PC-3 (cell line): Measurements from ENCODE around the gene CHM. TPM values are rescaled to one million over a fixed set of nuclear protein-coding genes. Genes with fewer than 3 reads are reported as not detected.
"Not testable (repeated sequence)": the region's sequence is repeated elsewhere in the genome, so short reads cannot be mapped to it uniquely, and the experiment has no call there.

Source experiments
- ATAC-seq: fragments of 200-7000 bp; cut with Tn5 transposase; 2 replicates; pipeline ENCODE4 v1.9.1; 2020; ENCODE audit warnings: mild to moderate bottlenecking, moderate library complexity
- BruUV-seq: library from RNA; stranded (reverse); fragments of 400-500 nt; replicated peaks from 2 replicates; lab custom pipeline; 2021; lab: Mats Ljungman, UMichigan
- CTCF ChIA-PET: fragments of 300-600 bp; sonication (Branson Sonifier 250); formaldehyde crosslinking; loops from one replicate; lab custom pipeline; 2022; ENCODE audit warnings: antibody characterized with exemption; lab: Charles Lee
- POLR2A ChIA-PET: fragments of 300-600 bp; sonication (Branson Sonifier 250); formaldehyde crosslinking; loops from one replicate; lab custom pipeline; 2022; ENCODE audit warnings: antibody characterized with exemption; ENCODE audit not compliant: unreplicated experiment; lab: Charles Lee
- DNase-seq: peaks from one replicate; pipeline ENCODE4 v3.0.0-alpha.2; 2015
- H2AFZ ChIP-seq: fragments of 300-600 bp; sonication (generic); 2 replicates; pipeline ENCODE4 v1.6.0; 2016; ENCODE audit warnings: antibody characterized with exemption, low read length
- H3F3A ChIP-seq: fragments of 300-600 bp; sonication (generic); one replicate; pipeline ENCODE4 v1.6.0; 2017; ENCODE audit warnings: antibody characterized with exemption, low read length, control low read depth, mild to moderate bottlenecking; ENCODE audit not compliant: unreplicated experiment
- H3K27ac ChIP-seq: fragments of 300-600 bp; sonication (generic); 2 replicates; pipeline ENCODE4 v1.5.1; 2016; ENCODE audit warnings: mild to moderate bottlenecking, low read length
- H3K27me3 ChIP-seq: fragments of 300-600 bp; sonication (generic); 2 replicates; pipeline ENCODE4 v1.6.1; 2016; ENCODE audit warnings: low read length, mixed read lengths
- H3K36me3 ChIP-seq: fragments of 300-600 bp; sonication (generic); 2 replicates; pipeline ENCODE4 v1.6.1; 2016; ENCODE audit warnings: low read depth, mixed run types, low read length, mixed read lengths
- H3K4me1 ChIP-seq: fragments of 300-600 bp; sonication (generic); 2 replicates; pipeline ENCODE4 v1.5.1; 2016; ENCODE audit warnings: low read length; ENCODE audit not compliant: insufficient read depth
- H3K4me2 ChIP-seq: fragments of 300-600 bp; sonication (generic); 2 replicates; pipeline ENCODE4 v1.6.0; 2016; ENCODE audit warnings: low read length
- H3K4me3 ChIP-seq: fragments of 300-600 bp; sonication (generic); 2 replicates; pipeline ENCODE4 v1.5.1; 2016; ENCODE audit warnings: mild to moderate bottlenecking, low read length, mixed read lengths
- H3K79me2 ChIP-seq: fragments of 300-600 bp; sonication (generic); 2 replicates; pipeline ENCODE4 v1.6.1; 2017; ENCODE audit warnings: low read length, mixed read lengths
- H3K9ac ChIP-seq: fragments of 300-600 bp; sonication (generic); 2 replicates; pipeline ENCODE4 v1.6.0; 2016; ENCODE audit warnings: mild to moderate bottlenecking, low read length
- H3K9me2 ChIP-seq: fragments of 300-600 bp; sonication (generic); replicated peaks from 2 replicates; pipeline ENCODE4 v1.6.1; 2016; ENCODE audit warnings: mixed run types, low read length, mixed read lengths
- H3K9me3 ChIP-seq: fragments of 300-600 bp; sonication (generic); 2 replicates; pipeline ENCODE4 v1.6.1; 2016; ENCODE audit warnings: low read length, mixed read lengths
- H4K20me1 ChIP-seq: fragments of 300-600 bp; sonication (generic); 2 replicates; pipeline ENCODE4 v1.6.1; 2016; ENCODE audit warnings: low read length, mixed read lengths
- EZH2 ChIP-seq: fragments of 300-600 bp; sonication (generic); IDR thresholded peaks from one replicate; pipeline ENCODE4 v1.6.1; 2017; ENCODE audit warnings: antibody characterized with exemption, mild to moderate bottlenecking, low read length; ENCODE audit not compliant: unreplicated experiment
- EZH2phosphoT487 ChIP-seq: fragments of 300-600 bp; sonication (generic); IDR thresholded peaks from 2 replicates; pipeline ENCODE4 v1.6.1; 2018; ENCODE audit warnings: mild to moderate bottlenecking, antibody characterized with exemption, low read length, borderline replicate concordance
- intact Hi-C: fragments of 100-400 bp; cut with micrococcal nuclease; formaldehyde crosslinking; loops from 2 replicates; pipeline ENCODE4 v1.9.0; 2023
- total RNA-seq: library from RNA; depleted of rRNA; stranded (reverse); fragments of >200 nt; gene quantifications from 2 replicates; pipeline ENCODE4 v1.2.3, GENCODE V29; 2014
- TF ChIP-seq, protein P1 (sequence below): fragments of 300-600 bp; sonication (generic); conservative IDR thresholded peaks from 2 replicates; pipeline ENCODE4 v1.5.1; 2017; ENCODE audit warnings: antibody characterized with exemption, low read depth, mild to moderate bottlenecking, low read length

CHM gene
- total RNA-seq, 1 experiment from 2014 or later: 14.9 TPM

DNA sequence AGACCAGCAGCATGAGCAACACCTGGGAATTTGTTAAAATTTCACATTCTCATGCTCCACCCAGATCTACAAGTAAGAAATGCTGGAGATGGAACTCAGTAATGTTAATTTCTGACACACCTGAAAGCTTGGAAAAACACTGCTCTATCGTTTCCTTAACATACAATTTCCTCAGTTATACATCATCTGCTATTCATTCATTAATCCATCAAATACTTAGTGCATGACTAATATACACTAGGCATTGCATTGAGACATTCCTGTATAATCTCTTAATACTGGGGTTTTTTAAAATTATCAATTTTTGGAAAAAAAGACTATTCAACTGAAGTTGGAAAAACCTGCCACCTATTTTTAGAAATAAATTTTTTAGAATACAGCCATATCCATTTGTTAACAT, 106.1 kb downstream of the CHM start:
- Histone ChIP-seq H4K20me1 (no peaks in the 10 kb centered on the region), H3K9me3 (no peaks in the 10 kb centered on the region), H3K79me2 (no peaks in the 10 kb centered on the region), H3K4me2 (no peak overlapping the region), H3K9ac (no peak overlapping the region), H3K4me1 (no peaks in the 10 kb centered on the region), H3K36me3 (peaks cover 5% of the 10 kb centered on the region; the same call in 1 of the 2 replicates), H3K27ac (no peak overlapping the region), H2AFZ (no peak overlapping the region), H3K27me3 (no peaks in the 10 kb centered on the region), H3F3A (no peaks in the 10 kb centered on the region), H3K4me3 (no peak overlapping the region), H3K9me2 (no peaks in the 10 kb centered on the region)
- ChIA-PET CTCF (no interaction called here), POLR2A (no interaction called here)
- TF ChIP-seq, protein P1, sequence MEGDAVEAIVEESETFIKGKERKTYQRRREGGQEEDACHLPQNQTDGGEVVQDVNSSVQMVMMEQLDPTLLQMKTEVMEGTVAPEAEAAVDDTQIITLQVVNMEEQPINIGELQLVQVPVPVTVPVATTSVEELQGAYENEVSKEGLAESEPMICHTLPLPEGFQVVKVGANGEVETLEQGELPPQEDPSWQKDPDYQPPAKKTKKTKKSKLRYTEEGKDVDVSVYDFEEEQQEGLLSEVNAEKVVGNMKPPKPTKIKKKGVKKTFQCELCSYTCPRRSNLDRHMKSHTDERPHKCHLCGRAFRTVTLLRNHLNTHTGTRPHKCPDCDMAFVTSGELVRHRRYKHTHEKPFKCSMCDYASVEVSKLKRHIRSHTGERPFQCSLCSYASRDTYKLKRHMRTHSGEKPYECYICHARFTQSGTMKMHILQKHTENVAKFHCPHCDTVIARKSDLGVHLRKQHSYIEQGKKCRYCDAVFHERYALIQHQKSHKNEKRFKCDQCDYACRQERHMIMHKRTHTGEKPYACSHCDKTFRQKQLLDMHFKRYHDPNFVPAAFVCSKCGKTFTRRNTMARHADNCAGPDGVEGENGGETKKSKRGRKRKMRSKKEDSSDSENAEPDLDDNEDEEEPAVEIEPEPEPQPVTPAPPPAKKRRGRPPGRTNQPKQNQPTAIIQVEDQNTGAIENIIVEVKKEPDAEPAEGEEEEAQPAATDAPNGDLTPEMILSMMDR: no peak
- TF ChIP-seq EZH2phosphoT487 (no peak), EZH2 (no peak)
- ATAC-seq (no peak), DNase-seq (no peak)
- intact Hi-C loops: no loop called here
- BruUV-seq: no TSS peak

DNA sequence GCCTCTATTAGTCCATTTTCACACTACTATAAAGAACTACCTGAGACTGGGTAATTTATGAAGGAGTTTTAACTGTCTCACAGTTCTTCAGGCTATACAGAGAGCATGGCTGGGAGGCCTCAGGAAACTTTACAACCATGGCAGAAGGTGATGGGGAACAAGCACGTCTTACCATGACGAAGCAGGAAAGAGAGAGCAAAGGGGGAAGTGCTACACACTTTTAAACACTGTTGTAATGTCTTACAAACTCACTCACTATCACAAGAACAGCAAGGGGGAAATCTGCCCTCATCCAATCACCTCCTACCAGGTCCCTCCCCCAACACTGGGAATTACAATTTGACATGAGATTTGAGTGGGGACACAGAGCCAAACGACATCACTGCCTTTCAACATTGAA, 107.4 kb downstream of the CHM start:
- H3K4me1 ChIP-seq, H3K79me2 ChIP-seq, POLR2A ChIA-PET, DNase-seq, H4K20me1 ChIP-seq, H3K4me3 ChIP-seq, H3K9me2 ChIP-seq, H3F3A ChIP-seq, H3K9me3 ChIP-seq, CTCF ChIA-PET, intact Hi-C loops, ATAC-seq, BruUV-seq, H3K27ac ChIP-seq, H3K4me2 ChIP-seq, H3K27me3 ChIP-seq, H3K9ac ChIP-seq, H2AFZ ChIP-seq, H3K36me3 ChIP-seq: not testable (repeated sequence)

DNA sequence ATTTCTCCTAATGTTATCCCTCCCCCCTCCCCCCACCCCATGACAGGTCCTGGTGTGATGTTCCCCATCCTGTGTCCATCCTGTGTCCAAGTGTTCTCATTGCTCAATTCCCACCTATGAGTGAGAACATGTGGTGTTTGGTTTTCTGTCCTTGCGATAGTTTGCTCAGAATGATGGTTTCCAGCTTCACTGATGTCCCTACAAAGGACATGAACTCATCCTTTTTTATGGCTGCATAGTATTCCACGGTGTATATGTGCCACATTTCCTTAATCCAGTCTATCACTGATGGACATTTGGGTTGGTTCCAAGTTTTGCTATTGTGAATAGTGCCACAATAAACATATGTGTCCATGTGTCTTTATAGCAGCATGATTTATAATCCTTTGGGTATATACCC, 113.0 kb downstream of the CHM start:
- H3K9me2 ChIP-seq, BruUV-seq, CTCF ChIA-PET, POLR2A ChIA-PET, H3K4me1 ChIP-seq, H3K4me2 ChIP-seq, H3K9me3 ChIP-seq, H3F3A ChIP-seq, H3K36me3 ChIP-seq, H3K27ac ChIP-seq, intact Hi-C loops, H3K27me3 ChIP-seq, H4K20me1 ChIP-seq, H3K79me2 ChIP-seq, ATAC-seq, H2AFZ ChIP-seq, H3K4me3 ChIP-seq, DNase-seq, H3K9ac ChIP-seq: not testable (repeated sequence)

DNA sequence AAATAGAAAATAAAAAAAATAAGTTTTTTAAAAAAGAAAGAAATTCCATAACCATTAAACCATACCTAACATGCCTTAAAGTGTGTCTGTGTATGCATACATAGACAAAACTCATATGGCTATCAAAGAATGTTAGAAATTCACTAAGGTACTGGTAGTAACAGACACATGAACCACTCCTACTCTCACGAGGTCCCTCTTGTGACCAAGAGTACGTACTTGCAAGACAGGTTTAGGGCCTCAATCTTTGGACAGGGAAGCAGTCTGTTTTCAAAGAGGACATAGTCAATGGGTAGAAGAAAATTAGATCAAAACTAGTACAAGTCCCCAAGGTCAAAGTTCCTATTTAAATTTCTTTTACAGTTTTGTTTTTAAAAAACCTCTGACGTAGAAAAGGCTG, 117.3 kb downstream of the CHM start:
- CTCF ChIA-PET: no interaction called here
- H4K20me1 ChIP-seq: no peaks in the 10 kb centered on the region

More for the DNA sequence above, 117.3 kb downstream of the CHM start:
- Histone ChIP-seq H2AFZ (no peak overlapping the region), H3F3A (no peaks in the 10 kb centered on the region), H3K79me2 (no peaks in the 10 kb centered on the region), H3K27me3 (no peaks in the 10 kb centered on the region), H3K4me2 (no peak overlapping the region), H3K4me3 (no peak overlapping the region), H3K36me3 (no peaks in the 10 kb centered on the region), H3K9me2 (no peaks in the 10 kb centered on the region), H3K4me1 (no peaks in the 10 kb centered on the region), H3K9ac (no peak overlapping the region), H3K9me3 (no peaks in the 10 kb centered on the region), H3K27ac (no peak overlapping the region)
- ATAC-seq (no peak), DNase-seq (no peak)
- POLR2A ChIA-PET: no interaction called here
- TF ChIP-seq EZH2 (no peak), EZH2phosphoT487 (no peak)
- TF ChIP-seq, protein P1: no peak
- no TSS peak for BruUV-seq
- intact Hi-C loops: no loop called here
